ENCODE results near the gene CREBRF. TPM values are rescaled to one million over a fixed set of nuclear protein-coding genes. Genes with fewer than 3 reads are reported as not detected.

The CREBRF gene
- total RNA-seq, 4 donors from 2014 or later, result 33.7 to 67.6 (median 36.4) TPM

DNA sequence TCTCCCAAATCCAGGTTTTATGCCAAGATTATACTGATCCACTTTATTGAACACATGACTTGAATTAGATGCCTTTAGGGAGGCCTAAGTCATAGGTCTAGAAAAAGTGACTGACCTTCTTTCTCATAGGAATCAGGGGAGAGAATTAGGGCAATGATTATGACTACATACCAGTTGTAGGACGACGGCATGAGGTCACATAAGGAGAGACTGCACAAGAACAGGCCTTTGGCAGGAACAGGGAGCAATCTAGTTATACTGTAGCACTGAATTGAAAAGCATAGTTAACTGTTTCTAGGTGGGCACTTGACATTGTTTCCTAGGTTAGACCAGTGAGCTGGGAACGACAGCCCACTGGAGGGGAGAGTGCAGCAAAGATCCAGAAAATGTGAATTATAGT is 22.7 kb downstream of the CREBRF start:
- TF ChIP-seq, protein P1, sequence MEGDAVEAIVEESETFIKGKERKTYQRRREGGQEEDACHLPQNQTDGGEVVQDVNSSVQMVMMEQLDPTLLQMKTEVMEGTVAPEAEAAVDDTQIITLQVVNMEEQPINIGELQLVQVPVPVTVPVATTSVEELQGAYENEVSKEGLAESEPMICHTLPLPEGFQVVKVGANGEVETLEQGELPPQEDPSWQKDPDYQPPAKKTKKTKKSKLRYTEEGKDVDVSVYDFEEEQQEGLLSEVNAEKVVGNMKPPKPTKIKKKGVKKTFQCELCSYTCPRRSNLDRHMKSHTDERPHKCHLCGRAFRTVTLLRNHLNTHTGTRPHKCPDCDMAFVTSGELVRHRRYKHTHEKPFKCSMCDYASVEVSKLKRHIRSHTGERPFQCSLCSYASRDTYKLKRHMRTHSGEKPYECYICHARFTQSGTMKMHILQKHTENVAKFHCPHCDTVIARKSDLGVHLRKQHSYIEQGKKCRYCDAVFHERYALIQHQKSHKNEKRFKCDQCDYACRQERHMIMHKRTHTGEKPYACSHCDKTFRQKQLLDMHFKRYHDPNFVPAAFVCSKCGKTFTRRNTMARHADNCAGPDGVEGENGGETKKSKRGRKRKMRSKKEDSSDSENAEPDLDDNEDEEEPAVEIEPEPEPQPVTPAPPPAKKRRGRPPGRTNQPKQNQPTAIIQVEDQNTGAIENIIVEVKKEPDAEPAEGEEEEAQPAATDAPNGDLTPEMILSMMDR (IDR thresholded peaks at IDR 0.05), result no peak
- ATAC-seq (ENCODE audit: low FRiP score), result no peak
- no peak for DNase-seq (ENCODE audit: low spot score)

DNA sequence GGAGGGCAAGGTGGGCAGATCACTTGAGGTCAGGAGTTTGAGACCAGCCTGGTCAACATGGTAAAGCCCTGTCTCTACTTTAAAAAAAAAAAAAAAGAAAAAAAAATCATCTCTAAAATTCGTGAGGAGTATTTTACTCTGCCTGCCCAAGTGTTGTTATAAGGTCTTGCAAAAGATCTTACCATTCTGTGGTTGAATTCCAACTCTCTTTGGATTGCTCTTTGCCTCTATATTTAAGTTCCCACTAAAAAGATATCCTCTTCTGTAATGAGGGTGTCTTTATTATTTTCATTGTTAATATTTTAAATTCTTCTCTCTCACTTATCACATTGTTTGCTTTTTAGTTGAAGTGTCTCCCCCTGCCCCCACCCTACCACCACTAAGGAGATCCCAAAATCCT is 33.4 kb downstream of the CREBRF start:
- ATAC-seq (ENCODE audit: low FRiP score), result no peak
- TF ChIP-seq, protein P1 (IDR thresholded peaks at IDR 0.05), result no peak

DNA sequence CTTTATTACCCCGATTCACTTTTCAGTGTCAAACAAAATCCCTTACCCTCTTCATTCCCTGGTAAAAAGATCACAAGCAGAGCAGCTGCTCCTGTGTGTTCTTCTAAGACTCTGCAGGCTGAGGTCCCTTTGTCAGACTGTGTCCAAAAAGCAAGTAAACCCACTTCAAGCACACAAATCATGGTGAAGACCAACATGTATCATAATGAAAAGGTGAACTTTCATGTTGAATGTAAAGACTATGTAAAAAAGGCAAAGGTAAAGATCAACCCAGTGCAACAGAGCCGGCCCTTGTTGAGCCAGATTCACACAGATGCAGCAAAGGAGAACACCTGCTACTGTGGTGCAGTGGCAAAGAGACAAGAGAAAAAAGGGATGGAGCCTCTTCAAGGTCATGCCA is 34.5 kb downstream of the CREBRF start:
- TF ChIP-seq, protein P1 (IDR thresholded peaks at IDR 0.05), result no peak
- no peak for DNase-seq (ENCODE audit: low spot score)

More for the DNA sequence above, 33.4 kb downstream of the CREBRF start:
- no peak for DNase-seq (ENCODE audit: low spot score)

DNA sequence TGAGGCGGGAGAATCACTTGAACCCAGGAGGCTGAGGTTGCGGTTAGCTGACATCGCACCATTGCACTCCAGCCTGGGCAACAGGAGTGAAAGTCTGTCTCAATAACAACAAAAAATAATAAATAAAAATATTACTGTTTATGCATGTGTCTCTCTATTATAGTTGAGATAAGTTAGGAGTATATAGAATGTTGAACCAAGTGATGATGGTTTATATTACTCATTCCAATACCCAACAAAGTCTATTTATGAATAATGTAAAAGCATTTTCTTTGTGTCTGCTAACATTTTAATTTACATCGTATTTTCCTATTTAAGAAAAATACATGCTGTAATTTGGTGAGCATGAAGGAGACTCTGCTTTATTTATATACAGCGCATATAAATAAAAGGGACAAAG is 35.8 kb downstream of the CREBRF start:
- ATAC-seq (ENCODE audit: low FRiP score) (no peak), DNase-seq (ENCODE audit: low spot score) (no peak)
- TF ChIP-seq, protein P1 (IDR thresholded peaks at IDR 0.05), result no peak

More for the DNA sequence above, 34.5 kb downstream of the CREBRF start:
- ATAC-seq (ENCODE audit: low FRiP score), result no peak

DNA sequence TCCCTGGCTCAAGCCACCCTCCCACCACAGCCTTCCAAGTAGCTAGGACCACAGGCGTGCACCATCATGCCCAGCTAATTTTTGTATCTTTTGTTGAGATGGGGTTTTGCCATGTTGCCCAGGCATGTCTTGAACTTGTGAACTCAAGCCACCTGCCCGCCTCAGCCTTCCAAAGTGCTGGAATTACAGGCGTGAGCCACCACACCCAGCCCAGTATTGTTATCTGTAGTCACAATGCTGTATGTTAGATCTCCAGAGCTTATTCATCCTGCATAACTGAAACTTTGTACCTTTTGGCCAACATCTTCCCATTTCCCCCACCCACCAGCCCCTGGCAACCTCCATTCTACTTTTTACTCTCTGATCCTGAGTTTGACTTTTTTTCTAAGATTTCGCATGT is 37.5 kb downstream of the CREBRF start:
- ATAC-seq (ENCODE audit: low FRiP score) (no peak), DNase-seq (ENCODE audit: low spot score) (no peak)
- TF ChIP-seq, protein P1 (IDR thresholded peaks at IDR 0.05), result no peak

DNA sequence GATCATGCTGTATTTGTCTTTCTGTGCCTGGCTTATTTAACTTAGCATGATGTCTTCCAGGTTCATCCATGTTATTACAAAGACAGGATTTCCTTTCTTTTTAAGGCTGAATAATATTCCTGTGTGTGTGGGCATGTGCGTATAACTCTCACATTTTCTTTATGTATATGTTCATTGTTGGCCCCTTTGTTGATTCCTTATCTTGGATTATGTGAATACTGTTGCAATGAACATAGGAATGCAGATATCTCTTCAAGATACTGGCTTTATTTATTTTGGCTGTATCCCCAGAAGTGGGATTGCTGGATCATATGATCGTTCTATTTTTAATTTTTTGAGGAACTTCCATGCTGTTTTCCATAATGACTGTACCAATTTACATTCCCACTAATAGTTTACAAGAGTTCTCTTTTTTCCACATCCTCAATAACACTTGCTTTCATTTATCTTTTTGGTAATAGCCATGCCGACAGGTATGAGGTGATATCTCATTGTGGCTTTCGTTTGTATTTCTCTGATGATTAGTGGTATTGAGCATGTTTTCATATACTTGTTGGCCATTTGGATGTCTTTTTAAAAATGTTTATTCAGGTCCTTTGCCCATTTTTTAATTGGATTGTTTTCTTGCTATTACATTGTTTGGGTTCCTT is 38.0 kb downstream of the CREBRF start:
- TF ChIP-seq, protein P1 (IDR thresholded peaks at IDR 0.05), result no peak
- ATAC-seq (ENCODE audit: low FRiP score) (no peak), DNase-seq (ENCODE audit: low spot score) (no peak)

DNA sequence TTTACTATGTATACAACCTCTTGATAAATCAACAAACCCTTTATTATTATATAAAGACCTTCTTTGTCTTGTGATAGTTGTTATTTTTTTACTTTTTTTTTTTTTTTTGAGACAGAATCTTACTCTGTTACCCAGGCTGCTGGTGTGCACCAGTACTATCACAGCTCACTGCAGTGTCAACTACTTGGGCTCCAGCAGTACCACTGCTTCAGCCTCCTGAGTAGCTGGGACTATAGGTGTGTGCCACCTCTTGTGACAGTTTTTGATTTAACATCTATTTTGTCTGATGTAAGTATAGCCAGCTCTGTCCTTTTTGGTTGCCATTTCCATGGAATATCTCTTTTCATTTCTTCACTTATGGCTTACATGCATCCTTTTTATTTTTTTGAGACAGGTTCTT is 42.6 kb downstream of the CREBRF start:
- TF ChIP-seq, protein P1 (IDR thresholded peaks at IDR 0.05), result no peak
- no peak for DNase-seq (ENCODE audit: low spot score)
- ATAC-seq (ENCODE audit: low FRiP score), result no peak
